Bronchial epithelial cell (primary cell): ENCODE data around the gene TP53. TPM values are rescaled to one million over a fixed set of nuclear protein-coding genes. Genes with fewer than 3 reads are reported as not detected.
A peak's percentile ranks its signal among the peaks of the same experiment; 100 is the strongest.

Experiments
- DNase-seq: peaks from one replicate; pipeline ENCODE4 v3.0.0-alpha.2; 2010; ENCODE audit warnings: low read depth
- FAIRE-seq: peaks from 2 replicates; lab custom pipeline; 2011; peaks lifted over from hg19 to GRCh38; lab: Jason Lieb, UNC
- H3K27me3 ChIP-seq: 2 replicates; pipeline ENCODE4 v1.5.1; 2011; ENCODE audit warnings: low read length; ENCODE audit not compliant: control insufficient read depth, insufficient read depth
- H3K36me3 ChIP-seq: 2 replicates; pipeline ENCODE4 v1.5.1; 2011; ENCODE audit warnings: low read length; ENCODE audit not compliant: control insufficient read depth, insufficient read depth
- H3K4me3 ChIP-seq: 2 replicates; pipeline ENCODE4 v1.5.1; 2011; ENCODE audit warnings: mild to moderate bottlenecking, low read depth, low read length, control low read depth
- CTCF ChIP-seq: IDR thresholded peaks from 2 replicates; pipeline ENCODE4 v1.5.1; 2011; ENCODE audit warnings: mild to moderate bottlenecking, moderate library complexity, low read length, control low read depth, inconsistent platforms; ENCODE audit not compliant: insufficient read depth, severe bottlenecking
- total RNA-seq: library from RNA; depleted of rRNA; stranded (reverse); fragments of >200 nt; gene quantifications from 2 replicates; pipeline ENCODE4 v1.2.1, GENCODE V29; 2014

The TP53 gene
- 9.2 and 15.1 TPM in 2 replicates for total RNA-seq

- Histone ChIP-seq H3K4me3 (peak within 1 kb of the TSS; percentile 59), H3K27me3 (no peaks in the 10 kb centered on the region), H3K36me3 (peaks cover 1% of the 10 kb centered on the region)
- FAIRE-seq (no peak), DNase-seq (peak; percentile 87)
- no peak for TF ChIP-seq CTCF
Measured at GRCh38 chr17:7687072-7687907, at the start of gene TP53. Gene TP53 (minus strand): TSS chr17:7687490. CDS start chr17:7676594, 10,896 bp downstream.

GRCh38 chr17:7732981-7733539 lies 45.8 kb upstream of the TP53 start:
- no peaks in the 10 kb centered on the region for H3K36me3 ChIP-seq
- no peak overlapping the region for H3K4me3 ChIP-seq
- peaks cover 2% of the 10 kb centered on the region for H3K27me3 ChIP-seq
- FAIRE-seq, result no peak
- TF ChIP-seq CTCF, result no peak
- DNase-seq, result no peak

- Histone ChIP-seq H3K36me3 (no peaks in the 10 kb centered on the region), H3K27me3 (no peaks in the 10 kb centered on the region), H3K4me3 (no peak overlapping the region)
- FAIRE-seq (no peak), DNase-seq (no peak)
- TF ChIP-seq CTCF, result no peak
Measured at GRCh38 chr17:7729816-7730215, 42.5 kb upstream of the TP53 start.

- TF ChIP-seq CTCF, result no peak
- FAIRE-seq (no peak), DNase-seq (no peak)
- no peaks in the 10 kb centered on the region for H3K36me3 ChIP-seq
- H3K4me3 ChIP-seq, result no peak overlapping the region
- peaks cover 2% of the 10 kb centered on the region for H3K27me3 ChIP-seq
Measured at GRCh38 chr17:7727886-7728285, 40.6 kb upstream of the TP53 start.

GRCh38 chr17:7721612-7722011 lies 34.3 kb upstream of the TP53 start:
- FAIRE-seq, result no peak

More at GRCh38 chr17:7721612-7722011, 34.3 kb upstream of the TP53 start:
- no peak overlapping the region for H3K4me3 ChIP-seq
- DNase-seq, result no peak
- no peak for TF ChIP-seq CTCF
- H3K36me3 ChIP-seq, result no peaks in the 10 kb centered on the region
- peaks cover 8% of the 10 kb centered on the region for H3K27me3 ChIP-seq
